ENCODE data around the gene PLAU. TPM values are rescaled to one million over a fixed set of nuclear protein-coding genes. Genes with fewer than 3 reads are reported as not detected.

The PLAU gene
- total RNA-seq, 2 experiments from 2014 or later = not detected

- TF ChIP-seq, protein P1, sequence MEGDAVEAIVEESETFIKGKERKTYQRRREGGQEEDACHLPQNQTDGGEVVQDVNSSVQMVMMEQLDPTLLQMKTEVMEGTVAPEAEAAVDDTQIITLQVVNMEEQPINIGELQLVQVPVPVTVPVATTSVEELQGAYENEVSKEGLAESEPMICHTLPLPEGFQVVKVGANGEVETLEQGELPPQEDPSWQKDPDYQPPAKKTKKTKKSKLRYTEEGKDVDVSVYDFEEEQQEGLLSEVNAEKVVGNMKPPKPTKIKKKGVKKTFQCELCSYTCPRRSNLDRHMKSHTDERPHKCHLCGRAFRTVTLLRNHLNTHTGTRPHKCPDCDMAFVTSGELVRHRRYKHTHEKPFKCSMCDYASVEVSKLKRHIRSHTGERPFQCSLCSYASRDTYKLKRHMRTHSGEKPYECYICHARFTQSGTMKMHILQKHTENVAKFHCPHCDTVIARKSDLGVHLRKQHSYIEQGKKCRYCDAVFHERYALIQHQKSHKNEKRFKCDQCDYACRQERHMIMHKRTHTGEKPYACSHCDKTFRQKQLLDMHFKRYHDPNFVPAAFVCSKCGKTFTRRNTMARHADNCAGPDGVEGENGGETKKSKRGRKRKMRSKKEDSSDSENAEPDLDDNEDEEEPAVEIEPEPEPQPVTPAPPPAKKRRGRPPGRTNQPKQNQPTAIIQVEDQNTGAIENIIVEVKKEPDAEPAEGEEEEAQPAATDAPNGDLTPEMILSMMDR (IDR thresholded peaks at IDR 0.05) = no peak
- H3K4me3 Mint-ChIP-seq = peak overlapping the region; percentile 46
- Histone ChIP-seq H3K4me1 (ENCODE audit: insufficient read depth, low read length) (peaks cover 93% of the 10 kb centered on the region), H3K27me3 (ENCODE audit: control insufficient read depth in 1 of 2, insufficient read depth in 2 of 2, low read length in 2 of 2) (no peaks in the 10 kb centered on the region), H3K9me3 (ENCODE audit: control insufficient read depth in 1 of 2, insufficient read depth in 1 of 2, low read length in 2 of 2) (no peaks in the 10 kb centered on the region), H3K36me3 (ENCODE audit: insufficient read depth, low read length) (peaks cover 57% of the 10 kb centered on the region), H3K4me3 (ENCODE audit: low read length) (no peak overlapping the region), H3K27ac (ENCODE audit: low read depth in 1 of 2, low read length in 2 of 2) (peak overlapping the region in 1 of 2 donors; percentile 40)
- H3K9me3 Mint-ChIP-seq = no peaks in the 10 kb centered on the region
- peaks cover 96% of the 10 kb centered on the region for H3K4me1 Mint-ChIP-seq (ENCODE audit: low read depth)
- H3K27me3 Mint-ChIP-seq = no peaks in the 10 kb centered on the region
- ATAC-seq (ENCODE audit: poor library complexity) = no peak
- CTCF ChIA-PET = interaction anchor here (1.3 to 1.8 kb wide), 2 partner anchors 11 to 18 kb away, joined by 3 to 5 read pairs; no protein-coding TSS in a partner anchor
- H3K36me3 Mint-ChIP-seq (ENCODE audit: low read depth) = peaks cover 72% of the 10 kb centered on the region
- no peak for DNase-seq
- POLR2A ChIA-PET = no interaction called here
- intact Hi-C loops (cut with DNase I, micrococcal nuclease) = no loop called here
- H3K27ac Mint-ChIP-seq = peak overlapping the region; percentile 94
Measured at GRCh38 chr10:73868655-73869195, 42.2 kb upstream of the PLAU start.

DNA sequence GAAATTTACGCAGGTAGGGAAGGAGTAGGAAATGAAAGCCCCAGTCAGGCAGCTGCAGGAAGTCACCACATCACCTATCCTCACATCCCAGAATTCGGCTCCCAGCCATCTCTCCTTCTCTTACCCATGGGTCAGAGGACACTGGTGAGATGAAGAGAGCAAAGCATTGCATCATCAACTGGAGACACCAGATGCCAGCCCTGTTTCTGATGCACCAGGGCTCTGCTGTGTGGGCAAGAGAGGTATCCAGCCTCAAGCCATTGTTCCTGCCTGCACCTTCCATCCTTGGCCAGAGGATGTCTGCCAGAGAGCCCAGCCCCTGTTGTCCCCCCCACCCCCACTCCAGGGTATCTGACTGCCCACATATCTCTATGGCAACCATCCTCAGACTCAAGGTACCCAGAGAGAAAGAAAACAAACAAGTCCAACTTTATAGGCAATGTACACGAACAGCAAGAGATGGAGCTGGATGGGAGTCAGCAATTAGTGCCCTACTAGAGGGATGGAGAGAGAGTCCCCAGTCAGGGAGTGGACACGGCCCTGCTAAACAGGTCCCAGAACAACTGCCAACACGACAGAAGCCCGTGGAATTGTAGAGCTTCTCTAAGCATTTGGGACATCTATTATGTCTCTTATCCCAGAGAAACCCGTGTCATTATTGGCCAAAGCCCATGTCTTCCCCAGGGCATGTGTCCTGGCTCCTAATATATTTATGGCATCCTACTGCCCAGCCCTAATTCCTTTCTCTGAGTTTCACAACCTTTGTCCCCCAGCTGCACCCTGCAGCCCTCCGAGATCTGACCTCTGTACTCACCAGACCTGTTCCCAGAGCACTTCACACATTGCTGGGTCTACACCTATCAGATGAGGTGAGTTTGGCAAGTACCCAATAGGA, 39.4 kb upstream of the PLAU start:
- Mint-ChIP-seq H3K36me3 (ENCODE audit: low read depth) (peaks cover 66% of the 10 kb centered on the region), H3K27ac (peak overlapping the region; percentile 94), H3K4me3 (peak overlapping the region; percentile 91), H3K9me3 (no peaks in the 10 kb centered on the region), H3K27me3 (no peaks in the 10 kb centered on the region), H3K4me1 (ENCODE audit: low read depth) (peaks cover 75% of the 10 kb centered on the region)
- ChIA-PET POLR2A (no interaction called here), CTCF (no interaction called here)
- Histone ChIP-seq H3K4me1 (ENCODE audit: insufficient read depth, low read length) (peaks cover 84% of the 10 kb centered on the region), H3K9me3 (ENCODE audit: control insufficient read depth in 1 of 2, insufficient read depth in 1 of 2, low read length in 2 of 2) (no peaks in the 10 kb centered on the region), H3K36me3 (ENCODE audit: insufficient read depth, low read length) (peaks cover 48% of the 10 kb centered on the region), H3K4me3 (ENCODE audit: low read length) (no peak overlapping the region), H3K27me3 (ENCODE audit: control insufficient read depth in 1 of 2, insufficient read depth in 2 of 2, low read length in 2 of 2) (no peaks in the 10 kb centered on the region), H3K27ac (ENCODE audit: low read depth in 1 of 2, low read length in 2 of 2) (peak overlapping the region in 1 of 2 donors; percentile 48)
- ATAC-seq (ENCODE audit: poor library complexity) = no peak
- intact Hi-C loops (cut with DNase I, micrococcal nuclease) = loop anchor here (5.0 to 10.0 kb wide), 3 partner anchors 281 to 1363 kb away; partner anchors contain the start of genes KAT6B (in 2 of the 2), ADK (in 1 of the 2), AP3M1 (in 1 of the 2) and COMTD1 (in 1 of the 2)
- TF ChIP-seq, protein P1 (IDR thresholded peaks at IDR 0.05) = no peak
- no peak for DNase-seq

- Histone ChIP-seq H3K27me3 (ENCODE audit: control insufficient read depth in 1 of 2, insufficient read depth in 2 of 2, low read length in 2 of 2) (no peaks in the 10 kb centered on the region), H3K27ac (ENCODE audit: low read depth in 1 of 2, low read length in 2 of 2) (peak overlapping the region; percentile 25 to 48), H3K4me3 (ENCODE audit: low read length) (no peak overlapping the region), H3K9me3 (ENCODE audit: control insufficient read depth in 1 of 2, insufficient read depth in 1 of 2, low read length in 2 of 2) (no peaks in the 10 kb centered on the region), H3K36me3 (ENCODE audit: insufficient read depth, low read length) (peaks cover 44% of the 10 kb centered on the region), H3K4me1 (ENCODE audit: insufficient read depth, low read length) (peaks cover 81% of the 10 kb centered on the region)
- H3K9me3 Mint-ChIP-seq = no peaks in the 10 kb centered on the region
- peak overlapping the region; percentile 94 for H3K27ac Mint-ChIP-seq
- H3K4me1 Mint-ChIP-seq (ENCODE audit: low read depth) = peaks cover 67% of the 10 kb centered on the region
- peaks cover 59% of the 10 kb centered on the region for H3K36me3 Mint-ChIP-seq (ENCODE audit: low read depth)
- ATAC-seq (ENCODE audit: poor library complexity) (no peak), DNase-seq (no peak)
- peak overlapping the region; percentile 91 for H3K4me3 Mint-ChIP-seq
- H3K27me3 Mint-ChIP-seq = no peaks in the 10 kb centered on the region
- CTCF ChIA-PET = no interaction called here
- TF ChIP-seq, protein P1 (IDR thresholded peaks at IDR 0.05) = no peak
- POLR2A ChIA-PET = no interaction called here
- intact Hi-C loops (cut with DNase I, micrococcal nuclease) = loop anchor here (5.0 to 10.0 kb wide), 3 partner anchors 280 to 1363 kb away; partner anchors contain the start of genes KAT6B (in 2 of the 2), ADK (in 1 of the 2), AP3M1 (in 1 of the 2) and COMTD1 (in 1 of the 2)
Measured at GRCh38 chr10:73872190-73872710, 38.7 kb upstream of the PLAU start.
